ENCODE results near the gene ERI2.

ERI2 gene

GRCh38 chr16:20806168-20807050, at the start of gene ERI2, which contains the start of gene REXO5:
Gene ERI2, minus strand, starts transcription at chr16:20806472. Its CDS starts 42 bp downstream, at chr16:20806430.
Gene REXO5, plus strand, starts transcription at chr16:20806527. Its CDS starts 427 bp downstream, at chr16:20806954.
- DNase-seq: peak; percentile 92 to 98 (median 96)

- no peak for DNase-seq
Measured at GRCh38 chr16:20854963-20855362, 48.7 kb upstream of the ERI2 start.

DNA sequence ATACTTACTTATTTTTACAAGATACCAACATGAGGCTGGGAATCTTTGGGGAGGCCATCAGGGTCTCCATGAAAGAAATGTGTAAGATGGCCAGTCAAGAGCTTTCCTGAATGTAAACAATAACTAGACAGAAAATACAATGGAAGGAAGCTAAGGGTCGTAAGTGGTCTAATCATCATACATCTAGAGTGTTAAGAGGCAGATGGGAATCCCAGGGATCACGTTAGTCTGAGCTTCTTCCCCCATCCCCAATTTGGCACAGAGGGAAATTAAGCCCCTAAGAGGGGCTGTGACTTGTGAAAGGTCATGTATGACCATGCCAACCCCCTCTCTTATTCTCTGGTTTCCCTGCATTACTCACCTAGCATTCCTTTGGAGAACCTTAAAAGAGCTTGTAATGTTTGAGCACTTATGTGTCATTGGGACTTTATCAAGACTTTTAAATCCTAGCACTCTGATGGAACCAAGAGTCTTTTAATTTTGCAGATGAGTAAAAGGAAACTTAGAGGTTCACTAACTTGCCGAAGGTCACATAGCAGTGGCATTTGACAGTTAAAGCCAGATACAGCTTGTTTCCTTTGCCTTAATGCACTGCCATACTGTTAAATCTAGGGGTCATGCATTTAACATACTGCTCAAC, 47.8 kb upstream of the ERI2 start:
- DNase-seq: no peak

DNA sequence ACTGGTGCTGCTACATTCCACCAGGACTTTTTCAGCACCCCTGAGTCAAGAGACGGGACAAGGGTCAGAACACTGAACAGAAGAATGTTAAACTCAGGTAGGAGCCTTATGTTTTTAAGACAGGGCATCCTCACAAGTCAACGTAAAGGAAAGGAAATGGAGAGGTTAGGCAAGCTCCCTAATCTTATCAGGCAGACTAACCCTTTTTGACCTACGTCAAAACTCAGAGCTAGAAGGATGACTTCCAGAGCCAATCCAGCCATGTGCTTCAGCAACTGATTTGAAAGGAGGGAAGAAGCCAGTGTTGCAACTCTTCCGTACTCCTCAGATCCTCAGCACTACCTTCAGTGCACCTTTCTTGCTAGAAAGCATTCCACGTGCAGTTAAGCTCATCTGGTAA, 46.9 kb upstream of the ERI2 start:
- DNase-seq: no peak

- DNase-seq: no peak
Measured at GRCh38 chr16:20851601-20852000, 45.3 kb upstream of the ERI2 start.

GRCh38 chr16:20850981-20851380, 44.7 kb upstream of the ERI2 start:
- DNase-seq: no peak

GRCh38 chr16:20849589-20850390, 43.5 kb upstream of the ERI2 start:
- peak; percentile 24 to 70 (median 35) for DNase-seq

DNA sequence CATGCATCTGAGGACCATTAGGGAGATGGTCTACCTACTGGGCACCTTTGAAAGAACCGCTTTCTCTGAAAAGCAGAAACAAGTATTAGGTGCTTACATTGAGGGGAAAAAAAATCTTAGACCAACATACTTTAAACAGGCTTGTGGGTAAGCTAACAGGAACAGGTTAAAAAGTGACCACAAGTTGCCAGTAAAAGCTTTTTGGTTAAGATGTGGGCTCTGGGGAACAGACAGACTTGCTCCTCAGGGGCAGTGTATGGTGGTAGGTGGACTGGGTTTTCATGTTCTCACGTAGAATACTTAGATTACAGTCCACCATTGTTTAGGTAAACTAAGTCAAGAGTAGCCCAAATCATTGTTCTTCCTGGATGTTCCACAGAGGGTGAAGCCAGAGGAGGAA, 41.3 kb upstream of the ERI2 start:
- no peak for DNase-seq

DNA sequence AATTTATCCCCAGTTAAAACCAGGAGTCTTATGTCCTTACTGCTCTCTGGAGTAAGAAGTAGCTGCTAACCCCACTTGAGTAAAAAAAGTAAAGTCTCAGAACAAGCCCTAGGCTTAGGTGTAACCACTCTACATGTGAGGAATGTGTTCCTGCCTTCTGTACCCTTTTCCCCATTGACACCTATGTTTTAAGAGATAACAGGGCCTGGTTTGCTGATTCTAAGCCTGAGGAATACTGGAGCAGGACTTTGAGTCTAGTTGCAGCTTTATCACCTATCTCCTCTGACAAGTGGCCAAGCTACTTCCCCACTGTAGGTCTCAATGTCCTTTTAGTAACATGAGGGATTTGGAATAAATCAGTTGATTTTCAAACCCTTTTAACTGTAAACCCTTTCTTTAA, 40.3 kb upstream of the ERI2 start:
- no peak for DNase-seq

- DNase-seq: no peak
Measured at GRCh38 chr16:20846030-20846429, 39.8 kb upstream of the ERI2 start.

DNA sequence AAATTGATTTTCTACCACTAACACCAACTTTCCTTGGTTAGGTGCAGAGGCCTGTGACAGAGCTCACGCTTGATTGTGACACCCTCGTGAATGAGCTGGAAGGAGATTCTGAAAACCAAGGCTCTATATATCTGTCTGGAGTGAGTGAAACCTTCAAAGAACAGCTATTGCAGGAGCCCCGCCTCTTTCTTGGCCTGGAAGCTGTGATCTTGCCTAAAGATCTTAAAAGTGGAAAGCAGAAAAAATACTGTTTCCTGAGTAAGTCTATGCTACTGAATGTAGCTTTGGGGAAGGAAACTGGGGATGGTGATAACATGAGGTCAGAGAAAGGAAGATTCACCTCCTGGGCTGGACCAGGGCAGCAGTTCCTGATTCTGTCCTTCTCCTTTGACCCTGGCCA, 38.3 kb upstream of the ERI2 start:
- no peak for DNase-seq

DNA sequence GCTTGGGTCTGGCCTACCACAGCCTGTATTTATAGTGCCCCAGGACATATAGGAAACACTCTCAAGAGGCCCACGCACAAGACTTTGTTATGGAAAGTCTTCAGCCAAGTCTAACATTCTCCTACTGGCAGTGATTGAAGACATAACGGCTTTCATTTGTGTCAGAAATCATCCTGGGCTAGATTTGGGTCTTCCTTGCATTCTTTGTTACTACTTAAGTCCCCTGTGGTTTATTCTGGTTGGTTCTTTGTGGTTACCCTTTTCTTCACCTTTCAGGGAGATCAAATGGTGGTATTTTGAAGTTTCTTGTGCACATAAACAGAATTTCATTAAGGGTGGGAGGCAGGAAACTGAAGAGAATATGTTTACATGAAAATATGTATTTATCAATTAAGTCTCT, 37.8 kb upstream of the ERI2 start:
- DNase-seq: no peak

DNA sequence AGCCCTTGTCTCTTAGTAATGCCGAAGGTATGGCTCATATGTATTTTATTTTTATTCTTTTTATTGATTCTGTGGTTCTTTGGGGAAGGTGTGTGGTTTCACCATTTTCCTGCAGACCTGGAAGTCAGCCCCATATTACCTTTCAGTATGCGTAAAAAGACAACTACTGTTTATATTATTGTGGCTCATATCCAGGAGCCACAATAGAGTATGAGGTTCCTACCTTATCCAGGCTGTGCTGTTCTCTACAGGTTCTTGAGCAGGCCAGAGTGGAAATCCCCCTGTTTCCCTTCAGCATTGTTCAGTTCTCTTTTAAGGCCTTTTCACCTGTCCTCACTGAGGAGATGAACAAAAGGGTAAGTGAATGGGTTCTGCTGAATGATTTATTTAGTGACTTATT, 33.2 kb upstream of the ERI2 start:
- no peak for DNase-seq

- no peak for DNase-seq
Measured at GRCh38 chr16:20838240-20838639, 32.0 kb upstream of the ERI2 start.

DNA sequence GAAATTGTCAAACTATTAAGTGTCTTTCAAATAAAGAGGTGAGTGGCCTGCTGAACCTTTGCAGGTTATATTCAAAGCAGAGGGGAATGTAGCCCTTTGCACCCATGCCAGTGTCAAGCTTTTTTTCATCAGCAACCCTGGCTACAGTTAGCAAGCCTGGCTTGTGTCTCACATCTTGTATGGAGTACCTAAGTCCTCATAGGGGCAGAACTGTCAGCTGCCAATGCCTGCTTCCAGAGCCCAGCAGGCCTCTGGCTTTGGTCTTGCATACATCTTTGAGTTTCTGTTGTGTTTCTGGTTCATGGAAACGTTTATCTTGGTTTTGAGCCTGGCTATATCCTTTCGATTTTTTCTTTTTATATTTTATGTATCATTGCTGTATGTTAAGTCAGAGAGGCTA, 26.8 kb upstream of the ERI2 start:
- no peak for DNase-seq

- no peak for DNase-seq
Measured at GRCh38 chr16:20830372-20830771, 24.1 kb upstream of the ERI2 start.

- DNase-seq: no peak
Measured at GRCh38 chr16:20829536-20829935, 23.3 kb upstream of the ERI2 start.

- DNase-seq: no peak
Measured at GRCh38 chr16:20826039-20826566, 19.8 kb upstream of the ERI2 start.

- no peak for DNase-seq
Measured at GRCh38 chr16:20822521-20823325, 16.5 kb upstream of the ERI2 start.

- no peak for DNase-seq
Measured at GRCh38 chr16:20821682-20822081, 15.4 kb upstream of the ERI2 start.

- no peak for DNase-seq
Measured at GRCh38 chr16:20818929-20819585, 12.8 kb upstream of the ERI2 start.

- no peak for DNase-seq
Measured at GRCh38 chr16:20814784-20815183, 8.5 kb upstream of the ERI2 start.

Data from NCI-H1417 (cell line).